Panc1 (cell line): Measurements from ENCODE around the gene TRAPPC1. TPM values are rescaled to one million over a fixed set of nuclear protein-coding genes. Genes with fewer than 3 reads are reported as not detected.

Experiments
- ATAC-seq: fragments of 200-7000 bp; cut with Tn5 transposase; 2 replicates; pipeline ENCODE4 v1.9.1; 2020; ENCODE audit warnings: mild to moderate bottlenecking, moderate library complexity
- BruUV-seq: library from RNA; stranded (reverse); fragments of 400-500 nt; replicated peaks from 2 replicates; lab custom pipeline; 2021; lab: Mats Ljungman, UMichigan
- CTCF ChIA-PET: fragments of 300-600 bp; sonication (Branson Sonifier 250); formaldehyde crosslinking; loops from one replicate; lab custom pipeline; 2022; ENCODE audit warnings: antibody characterized with exemption; lab: Charles Lee
- POLR2A ChIA-PET: fragments of 300-600 bp; sonication (Branson Sonifier 250); formaldehyde crosslinking; loops from one replicate; lab custom pipeline; 2022; ENCODE audit warnings: antibody characterized with exemption; lab: Charles Lee
- DNase-seq: peaks from one replicate; pipeline ENCODE4 v3.0.0-alpha.2; 2010; ENCODE audit warnings: low read depth, low spot score
- H3K27ac ChIP-seq: 2 replicates; pipeline ENCODE4 v1.5.1; 2011; ENCODE audit warnings: mild to moderate bottlenecking, low read length, inconsistent platforms
- H3K27me3 ChIP-seq: fragments of 200-500 bp; sonication (Bioruptor generic); 2 replicates; pipeline ENCODE4 v1.6.0; 2014; ENCODE audit warnings: low read length, inconsistent platforms; ENCODE audit not compliant: control insufficient read depth, insufficient read depth
- H3K36me3 ChIP-seq: fragments of 200-500 bp; sonication (Bioruptor generic); 2 replicates; pipeline ENCODE4 v1.5.1; 2014; ENCODE audit warnings: inconsistent platforms, mild to moderate bottlenecking, low read length, moderate library complexity; ENCODE audit not compliant: control insufficient read depth, insufficient read depth
- H3K4me1 ChIP-seq: 2 replicates; pipeline ENCODE4 v1.5.1; 2011; ENCODE audit warnings: inconsistent platforms, mild to moderate bottlenecking, low read length, moderate library complexity; ENCODE audit not compliant: control insufficient read depth, insufficient read depth
- H3K4me3 ChIP-seq, 2 experiments: 2 replicates each; pipeline ENCODE4 v1.5.1; 2011 to 2012; ENCODE audit warnings: low read depth in 2 of 2, low read length in 2 of 2, mild to moderate bottlenecking in 2 of 2, inconsistent platforms in 1 of 2, moderate library complexity in 1 of 2
- H3K9me3 ChIP-seq: fragments of 200-500 bp; sonication (Bioruptor generic); 2 replicates; pipeline ENCODE4 v1.5.1; 2014; ENCODE audit warnings: low read depth, mild to moderate bottlenecking, inconsistent platforms, low read length, moderate library complexity; ENCODE audit not compliant: control insufficient read depth, insufficient read depth
- POLR2AphosphoS5 ChIP-seq: IDR thresholded peaks from 2 replicates; pipeline ENCODE4 v1.6.1; 2012; ENCODE audit warnings: mild to moderate bottlenecking, low read depth, low read length, moderate library complexity
- SIN3A ChIP-seq: IDR thresholded peaks from 2 replicates; pipeline ENCODE4 v1.6.1; 2012; ENCODE audit warnings: low read depth, mild to moderate bottlenecking, low read length, moderate library complexity, borderline replicate concordance; ENCODE audit not compliant: insufficient read depth
- TCF7L2 ChIP-seq: IDR thresholded peaks from 2 replicates; pipeline ENCODE4 v1.6.1; 2011; ENCODE audit warnings: mild to moderate bottlenecking, low read depth, low read length, inconsistent platforms
- in situ Hi-C: cut with HindIII; loops from 2 replicates; pipeline ENCODE4 v1.10.0; 2016; ENCODE audit warnings: low sequenced_read_pairs, low pct_unique_long_range_greater_than_20kb
- intact Hi-C: fragments of 100-400 bp; cut with micrococcal nuclease; formaldehyde crosslinking; loops from one replicate; pipeline ENCODE4 v1.10.0; 2022; ENCODE audit not compliant: unreplicated experiment
- total RNA-seq: library from RNA; stranded (reverse); gene quantifications from one replicate; pipeline ENCODE4 v1.2.1, GENCODE V29; 2021; ENCODE audit not compliant: unreplicated experiment
- TF ChIP-seq, protein P1 (sequence below): fragments of 450-650 bp; IDR thresholded peaks from 2 replicates; pipeline ENCODE4 v1.5.1; 2017; ENCODE audit warnings: mild to moderate bottlenecking
- TF ChIP-seq, protein P2 (sequence below), 2 experiments: IDR thresholded peaks; 2 replicates each; pipeline ENCODE4 v1.6.1; 2011 to 2012; ENCODE audit warnings: low read depth in 2 of 2, control low read depth in 1 of 2, low read length in 1 of 2, mild to moderate bottlenecking in 1 of 2, moderate library complexity in 1 of 2; ENCODE audit not compliant: insufficient read depth in 1 of 2

The TRAPPC1 gene
- total RNA-seq, 1 experiment from 2014 or later: 154 TPM

DNA sequence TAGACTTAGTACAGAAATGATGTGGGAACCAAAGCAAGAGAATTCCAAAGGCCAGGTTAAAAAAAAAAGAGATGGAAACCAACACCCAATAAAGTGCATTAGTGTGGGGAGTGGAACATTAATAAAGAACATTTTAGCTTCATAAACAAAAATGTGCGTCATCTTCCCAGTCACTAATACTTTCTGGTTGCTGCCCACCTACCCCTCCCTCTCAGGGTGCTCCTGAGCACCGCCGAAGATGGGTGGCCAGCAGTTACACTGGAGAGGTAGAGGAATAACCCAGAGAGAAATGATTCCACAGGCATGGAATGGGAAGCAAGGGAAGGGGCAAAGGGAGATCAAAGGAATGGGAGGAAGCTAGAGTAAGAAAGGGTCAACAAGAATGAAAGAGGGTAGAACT, 49.1 kb downstream of the TRAPPC1 start:
- H3K27me3 ChIP-seq: no peaks in the 10 kb centered on the region
- H3K36me3 ChIP-seq: peaks cover 6% of the 10 kb centered on the region; the same call in 1 of the 2 replicates
- ATAC-seq: no peak
- DNase-seq: no peak
- intact Hi-C loops: no loop called here
- BruUV-seq: no TSS peak
- in situ Hi-C loops: no loop called here
- H3K4me1 ChIP-seq: peaks cover 15% of the 10 kb centered on the region; the same call in 1 of the 2 replicates
- no peaks in the 10 kb centered on the region for H3K9me3 ChIP-seq
- H3K27ac ChIP-seq: no peak overlapping the region; the same call in 1 of the 2 replicates
- CTCF ChIA-PET: no interaction called here
- TF ChIP-seq POLR2AphosphoS5 (no peak), TCF7L2 (no peak), SIN3A (no peak)
- TF ChIP-seq, protein P1, sequence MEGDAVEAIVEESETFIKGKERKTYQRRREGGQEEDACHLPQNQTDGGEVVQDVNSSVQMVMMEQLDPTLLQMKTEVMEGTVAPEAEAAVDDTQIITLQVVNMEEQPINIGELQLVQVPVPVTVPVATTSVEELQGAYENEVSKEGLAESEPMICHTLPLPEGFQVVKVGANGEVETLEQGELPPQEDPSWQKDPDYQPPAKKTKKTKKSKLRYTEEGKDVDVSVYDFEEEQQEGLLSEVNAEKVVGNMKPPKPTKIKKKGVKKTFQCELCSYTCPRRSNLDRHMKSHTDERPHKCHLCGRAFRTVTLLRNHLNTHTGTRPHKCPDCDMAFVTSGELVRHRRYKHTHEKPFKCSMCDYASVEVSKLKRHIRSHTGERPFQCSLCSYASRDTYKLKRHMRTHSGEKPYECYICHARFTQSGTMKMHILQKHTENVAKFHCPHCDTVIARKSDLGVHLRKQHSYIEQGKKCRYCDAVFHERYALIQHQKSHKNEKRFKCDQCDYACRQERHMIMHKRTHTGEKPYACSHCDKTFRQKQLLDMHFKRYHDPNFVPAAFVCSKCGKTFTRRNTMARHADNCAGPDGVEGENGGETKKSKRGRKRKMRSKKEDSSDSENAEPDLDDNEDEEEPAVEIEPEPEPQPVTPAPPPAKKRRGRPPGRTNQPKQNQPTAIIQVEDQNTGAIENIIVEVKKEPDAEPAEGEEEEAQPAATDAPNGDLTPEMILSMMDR: no peak
- TF ChIP-seq, protein P2, sequence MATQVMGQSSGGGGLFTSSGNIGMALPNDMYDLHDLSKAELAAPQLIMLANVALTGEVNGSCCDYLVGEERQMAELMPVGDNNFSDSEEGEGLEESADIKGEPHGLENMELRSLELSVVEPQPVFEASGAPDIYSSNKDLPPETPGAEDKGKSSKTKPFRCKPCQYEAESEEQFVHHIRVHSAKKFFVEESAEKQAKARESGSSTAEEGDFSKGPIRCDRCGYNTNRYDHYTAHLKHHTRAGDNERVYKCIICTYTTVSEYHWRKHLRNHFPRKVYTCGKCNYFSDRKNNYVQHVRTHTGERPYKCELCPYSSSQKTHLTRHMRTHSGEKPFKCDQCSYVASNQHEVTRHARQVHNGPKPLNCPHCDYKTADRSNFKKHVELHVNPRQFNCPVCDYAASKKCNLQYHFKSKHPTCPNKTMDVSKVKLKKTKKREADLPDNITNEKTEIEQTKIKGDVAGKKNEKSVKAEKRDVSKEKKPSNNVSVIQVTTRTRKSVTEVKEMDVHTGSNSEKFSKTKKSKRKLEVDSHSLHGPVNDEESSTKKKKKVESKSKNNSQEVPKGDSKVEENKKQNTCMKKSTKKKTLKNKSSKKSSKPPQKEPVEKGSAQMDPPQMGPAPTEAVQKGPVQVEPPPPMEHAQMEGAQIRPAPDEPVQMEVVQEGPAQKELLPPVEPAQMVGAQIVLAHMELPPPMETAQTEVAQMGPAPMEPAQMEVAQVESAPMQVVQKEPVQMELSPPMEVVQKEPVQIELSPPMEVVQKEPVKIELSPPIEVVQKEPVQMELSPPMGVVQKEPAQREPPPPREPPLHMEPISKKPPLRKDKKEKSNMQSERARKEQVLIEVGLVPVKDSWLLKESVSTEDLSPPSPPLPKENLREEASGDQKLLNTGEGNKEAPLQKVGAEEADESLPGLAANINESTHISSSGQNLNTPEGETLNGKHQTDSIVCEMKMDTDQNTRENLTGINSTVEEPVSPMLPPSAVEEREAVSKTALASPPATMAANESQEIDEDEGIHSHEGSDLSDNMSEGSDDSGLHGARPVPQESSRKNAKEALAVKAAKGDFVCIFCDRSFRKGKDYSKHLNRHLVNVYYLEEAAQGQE (IDR thresholded peaks at IDR 0.05; ENCODE audit: insufficient read depth in 1 of 2, low read depth in 2 of 2, low read length in 1 of 2): no peak
- POLR2A ChIA-PET: no interaction called here
- no peak overlapping the region for H3K4me3 ChIP-seq

DNA sequence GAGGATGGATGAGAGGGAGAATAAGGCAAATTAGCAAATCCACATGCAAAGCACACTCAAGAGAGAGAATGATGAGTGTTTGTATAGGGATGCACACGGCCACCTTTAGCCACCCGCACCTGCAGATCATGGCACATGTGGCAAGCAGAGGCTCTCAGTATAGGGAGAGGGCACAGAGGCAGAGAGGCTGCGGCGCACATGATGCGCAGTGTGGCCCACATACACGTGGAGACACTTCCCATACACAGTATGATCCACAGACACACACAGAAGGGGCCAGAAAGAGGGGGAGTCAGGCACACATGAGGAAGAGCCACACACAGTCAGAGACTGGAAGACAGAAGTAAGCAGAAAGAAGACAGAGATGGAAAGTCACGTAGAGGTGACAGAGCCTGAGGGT, 49.7 kb downstream of the TRAPPC1 start:
- POLR2A ChIA-PET: no interaction called here
- H3K4me1 ChIP-seq: peaks cover 15% of the 10 kb centered on the region; the same call in 1 of the 2 replicates
- intact Hi-C loops: no loop called here

More for the DNA sequence above, 49.7 kb downstream of the TRAPPC1 start:
- peaks cover 9% of the 10 kb centered on the region; the same call in 1 of the 2 replicates for H3K36me3 ChIP-seq
- CTCF ChIA-PET: no interaction called here
- in situ Hi-C loops: no loop called here
- TF ChIP-seq TCF7L2: no peak
- TF ChIP-seq, protein P1: no peak
- TF ChIP-seq SIN3A: no peak
- TF ChIP-seq, protein P2 (IDR thresholded peaks at IDR 0.05; ENCODE audit: insufficient read depth in 1 of 2, low read depth in 2 of 2, low read length in 1 of 2): no peak
- no peak for TF ChIP-seq POLR2AphosphoS5
- no TSS peak for BruUV-seq
- H3K27ac ChIP-seq: no peak overlapping the region; the same call in 1 of the 2 replicates
- no peaks in the 10 kb centered on the region for H3K27me3 ChIP-seq
- DNase-seq (no peak), ATAC-seq (no peak)
- no peak overlapping the region for H3K4me3 ChIP-seq
- no peaks in the 10 kb centered on the region for H3K9me3 ChIP-seq
